Loucy (cell line): ENCODE data around the gene SYNPR.

Source experiments
- H2AFZ ChIP-seq: fragments of 200-600 bp; sonication (generic); 2 replicates; pipeline ENCODE4 v1.6.0; 2016; ENCODE audit warnings: antibody characterized with exemption, mild to moderate bottlenecking, low read length, moderate library complexity
- H3F3A ChIP-seq: fragments of 200-600 bp; 2 replicates; pipeline ENCODE4 v1.6.0; 2016; ENCODE audit warnings: antibody characterized with exemption, low read depth, mild to moderate bottlenecking
- H3K27me3 ChIP-seq: fragments of 200-600 bp; sonication (generic); 2 replicates; pipeline ENCODE4 v1.6.1; 2014; ENCODE audit warnings: low read length, mild to moderate bottlenecking; ENCODE audit not compliant: insufficient read depth, poor library complexity, severe bottlenecking
- H3K36me3 ChIP-seq: fragments of 200-600 bp; sonication (generic); 2 replicates; pipeline ENCODE4 v1.6.1; 2016; ENCODE audit warnings: low read length; ENCODE audit not compliant: insufficient read depth
- H3K4me1 ChIP-seq: fragments of 200-600 bp; sonication (generic); 2 replicates; pipeline ENCODE4 v1.5.1; 2014; ENCODE audit warnings: low read length, mild to moderate bottlenecking; ENCODE audit not compliant: insufficient read depth, poor library complexity, severe bottlenecking
- H3K4me2 ChIP-seq: fragments of 200-600 bp; sonication (generic); 2 replicates; pipeline ENCODE4 v1.6.0; 2014; ENCODE audit warnings: antibody characterized with exemption, low read length, low read depth, mild to moderate bottlenecking; ENCODE audit not compliant: poor library complexity, severe bottlenecking
- H3K4me3 ChIP-seq: fragments of 200-600 bp; sonication (generic); 2 replicates; pipeline ENCODE4 v1.5.1; 2014; ENCODE audit warnings: low read length, mild to moderate bottlenecking, mixed read lengths; ENCODE audit not compliant: poor library complexity, severe bottlenecking
- H3K79me2 ChIP-seq: fragments of 200-600 bp; sonication (generic); 2 replicates; pipeline ENCODE4 v1.6.1; 2014; ENCODE audit warnings: low read length; ENCODE audit not compliant: insufficient read depth
- H3K9ac ChIP-seq: fragments of 200-600 bp; sonication (generic); 2 replicates; pipeline ENCODE4 v1.6.0; 2014; ENCODE audit warnings: mild to moderate bottlenecking, low read depth, low read length, moderate library complexity; ENCODE audit not compliant: poor library complexity, severe bottlenecking
- H3K9me2 ChIP-seq: fragments of 200-600 bp; sonication (generic); replicated peaks from 2 replicates; pipeline ENCODE4 v1.6.1; 2016; ENCODE audit warnings: low read depth, low read length, mixed read lengths
- H3K9me3 ChIP-seq: fragments of 200-600 bp; sonication (generic); 2 replicates; pipeline ENCODE4 v1.6.1; 2014; ENCODE audit warnings: mild to moderate bottlenecking, antibody characterized with exemption, low read length, low read depth; ENCODE audit not compliant: insufficient read depth
- H4K20me1 ChIP-seq: fragments of 200-600 bp; sonication (generic); 2 replicates; pipeline ENCODE4 v1.6.0; 2014; ENCODE audit warnings: antibody characterized with exemption, low read length, mild to moderate bottlenecking; ENCODE audit not compliant: insufficient read depth, poor library complexity, severe bottlenecking
- CTCF ChIP-seq: fragments of 200-600 bp; sonication (generic); conservative IDR thresholded peaks from 2 replicates; pipeline ENCODE4 v1.5.1; 2014; ENCODE audit warnings: mild to moderate bottlenecking, antibody characterized with exemption, low read length
- EZH2phosphoT487 ChIP-seq: fragments of 200-600 bp; IDR thresholded peaks from 2 replicates; pipeline ENCODE4 v1.6.1; 2018; ENCODE audit warnings: antibody characterized with exemption, mild to moderate bottlenecking, moderate library complexity, borderline replicate concordance

The SYNPR gene

DNA sequence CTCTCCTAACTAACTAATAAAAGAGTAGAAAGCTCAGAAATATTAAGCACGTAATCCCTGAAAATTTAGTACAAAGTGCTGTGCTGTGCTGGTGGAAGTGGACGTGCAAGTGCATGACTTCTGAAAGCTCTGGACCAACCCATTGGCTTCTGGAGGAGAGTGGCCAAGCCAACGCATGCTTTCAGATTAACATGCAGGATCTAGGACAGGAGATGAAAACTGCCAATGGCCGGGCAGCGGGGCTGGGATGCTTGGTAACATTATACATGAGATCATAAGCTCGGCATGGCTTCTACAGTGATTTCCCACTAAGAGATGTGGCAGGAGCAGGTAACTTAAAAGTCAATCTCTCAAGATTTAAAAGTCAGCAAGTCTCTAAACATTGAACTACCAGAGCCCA lies 203.5 kb downstream of the SYNPR start:
- Histone ChIP-seq H2AFZ (no peak overlapping the region), H3K79me2 (no peaks in the 10 kb centered on the region), H3K4me2 (no peak overlapping the region), H3K9me2 (no peaks in the 10 kb centered on the region), H3K36me3 (no peaks in the 10 kb centered on the region), H3K27me3 (no peaks in the 10 kb centered on the region), H3K9ac (no peak overlapping the region), H3K4me3 (no peak overlapping the region), H4K20me1 (no peaks in the 10 kb centered on the region), H3K4me1 (no peaks in the 10 kb centered on the region), H3F3A (no peaks in the 10 kb centered on the region), H3K9me3 (no peaks in the 10 kb centered on the region)
- TF ChIP-seq CTCF: no peak
- TF ChIP-seq EZH2phosphoT487: no peak

DNA sequence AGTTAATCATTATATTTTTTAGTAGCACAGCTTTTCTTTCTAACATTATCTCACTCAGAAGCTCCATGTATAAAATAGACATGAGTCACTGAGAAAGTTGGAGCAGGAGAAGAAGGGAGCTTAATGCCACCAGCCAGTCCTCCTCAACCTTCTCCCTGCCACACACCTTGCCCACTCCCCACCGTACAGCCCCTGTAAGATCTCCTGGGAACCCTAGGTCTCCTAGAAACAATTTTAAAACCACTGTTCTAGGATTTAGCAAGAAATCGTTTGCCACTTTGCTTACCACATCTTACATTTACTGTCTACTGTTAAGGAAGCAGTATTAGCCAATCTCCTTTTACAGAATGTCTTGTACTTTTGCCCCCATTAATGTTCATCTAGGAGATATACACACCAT lies 204.2 kb downstream of the SYNPR start:
- H3K9ac ChIP-seq: no peak overlapping the region
- TF ChIP-seq EZH2phosphoT487: no peak
- no peak for TF ChIP-seq CTCF
- H4K20me1 ChIP-seq: no peaks in the 10 kb centered on the region

DNA sequence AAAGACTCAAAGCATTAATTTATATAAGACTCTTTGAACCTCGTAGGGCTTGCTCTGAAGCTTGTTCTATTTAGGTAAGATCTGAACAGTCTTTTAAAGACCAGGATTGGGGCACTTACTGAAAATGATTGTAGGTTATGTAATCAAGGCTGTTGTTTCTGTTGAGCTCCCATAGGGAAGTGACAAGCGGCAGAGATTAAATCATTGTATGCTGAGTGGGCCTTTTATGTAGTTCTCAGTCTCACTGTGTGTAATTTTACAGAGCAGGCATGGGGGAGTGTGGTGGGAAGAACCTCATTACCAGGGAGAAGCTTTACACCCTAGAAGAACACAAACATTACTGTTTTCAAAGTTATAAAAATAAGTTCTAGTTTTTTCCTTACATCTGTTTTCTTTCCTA lies 214.4 kb downstream of the SYNPR start:
- Histone ChIP-seq H3K9ac (no peak overlapping the region), H3K4me3 (no peak overlapping the region), H3K36me3 (no peaks in the 10 kb centered on the region), H3F3A (no peaks in the 10 kb centered on the region), H3K9me3 (no peaks in the 10 kb centered on the region), H3K4me2 (no peak overlapping the region), H3K27me3 (no peaks in the 10 kb centered on the region), H2AFZ (no peak overlapping the region), H3K4me1 (no peaks in the 10 kb centered on the region), H4K20me1 (no peaks in the 10 kb centered on the region), H3K79me2 (no peaks in the 10 kb centered on the region), H3K9me2 (no peaks in the 10 kb centered on the region)
- TF ChIP-seq CTCF (no peak), EZH2phosphoT487 (no peak)

More for the DNA sequence above, 204.2 kb downstream of the SYNPR start:
- Histone ChIP-seq H2AFZ (no peak overlapping the region), H3K4me1 (no peaks in the 10 kb centered on the region), H3K36me3 (no peaks in the 10 kb centered on the region), H3K9me2 (no peaks in the 10 kb centered on the region), H3K79me2 (no peaks in the 10 kb centered on the region), H3K27me3 (no peaks in the 10 kb centered on the region), H3F3A (no peaks in the 10 kb centered on the region), H3K9me3 (no peaks in the 10 kb centered on the region), H3K4me2 (no peak overlapping the region), H3K4me3 (no peak overlapping the region)
